Ramos (cell line): Measurements from ENCODE around the gene ACLY.
"Not testable (repeated sequence)": the region's sequence is repeated elsewhere in the genome, so short reads cannot be mapped to it uniquely, and the experiment has no call there.

Experiments used
- in situ Hi-C: fragments of 300-500 bp; cut with MboI; formaldehyde crosslinking; loops from one replicate; pipeline ENCODE4 v1.14.3; 2022; ENCODE audit warnings: low sequenced_read_pairs; ENCODE audit not compliant: unreplicated experiment

Gene ACLY

DNA sequence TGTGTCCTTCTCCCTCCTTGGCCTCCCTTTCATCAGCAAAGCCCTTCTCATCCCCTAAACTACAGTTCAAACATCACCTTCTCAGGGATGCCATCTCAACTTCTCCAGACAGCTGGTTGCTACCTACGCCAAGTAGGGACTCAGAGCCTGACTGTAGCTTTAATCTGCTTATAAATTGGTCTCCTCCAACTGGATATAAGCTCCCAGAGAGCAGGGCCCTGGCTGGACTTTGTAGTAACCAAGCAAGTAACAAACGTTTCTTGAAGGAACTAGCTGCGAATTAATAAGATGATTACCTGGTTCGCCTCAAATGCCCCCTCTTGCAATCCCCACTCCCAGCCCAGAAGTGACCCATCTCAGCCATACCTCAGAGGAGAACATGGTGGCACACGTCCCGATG lies 36.0 kb downstream of the ACLY start:
- in situ Hi-C loops: no loop called here

- in situ Hi-C loops: no loop called here
Observed at GRCh38 chr17:41880130-41880529, 38.6 kb downstream of the ACLY start.

DNA sequence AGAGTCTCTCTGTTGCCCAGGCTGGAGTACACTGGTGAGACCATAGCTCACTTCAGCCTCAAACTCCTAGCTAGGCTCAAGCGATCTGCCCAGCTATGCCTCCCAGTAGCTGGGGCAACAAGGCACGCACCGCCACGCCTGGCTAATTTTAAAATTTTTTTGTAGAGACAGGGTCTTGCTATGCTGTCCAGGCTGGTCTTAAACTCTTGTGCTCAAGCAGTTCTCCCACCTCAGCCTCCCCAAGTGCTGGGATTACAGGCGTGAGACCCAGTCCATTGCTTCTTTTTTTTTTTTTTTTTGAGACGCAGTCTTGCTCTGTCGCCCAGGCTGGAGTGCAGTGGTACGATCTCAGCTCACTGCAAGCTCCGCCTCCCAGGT lies 44.5 kb downstream of the ACLY start:
- in situ Hi-C loops: not testable (repeated sequence)

- in situ Hi-C loops: no loop called here
Observed at GRCh38 chr17:41873559-41874292, 45.0 kb downstream of the ACLY start.

GRCh38 chr17:41871789-41872188 lies 47.0 kb downstream of the ACLY start:
- in situ Hi-C loops: no loop called here

- in situ Hi-C loops: no loop called here
Observed at GRCh38 chr17:41870627-41871026, 48.1 kb downstream of the ACLY start.

- in situ Hi-C loops: no loop called here
Observed at GRCh38 chr17:41870097-41870496, 48.7 kb downstream of the ACLY start.

- in situ Hi-C loops: no loop called here
Observed at GRCh38 chr17:41869426-41869825, 49.3 kb downstream of the ACLY start.

- in situ Hi-C loops: no loop called here
Observed at GRCh38 chr17:41868568-41868967, 50.2 kb downstream of the ACLY start.

- in situ Hi-C loops: no loop called here
Observed at GRCh38 chr17:41865596-41865893, 53.2 kb downstream of the ACLY start.

DNA sequence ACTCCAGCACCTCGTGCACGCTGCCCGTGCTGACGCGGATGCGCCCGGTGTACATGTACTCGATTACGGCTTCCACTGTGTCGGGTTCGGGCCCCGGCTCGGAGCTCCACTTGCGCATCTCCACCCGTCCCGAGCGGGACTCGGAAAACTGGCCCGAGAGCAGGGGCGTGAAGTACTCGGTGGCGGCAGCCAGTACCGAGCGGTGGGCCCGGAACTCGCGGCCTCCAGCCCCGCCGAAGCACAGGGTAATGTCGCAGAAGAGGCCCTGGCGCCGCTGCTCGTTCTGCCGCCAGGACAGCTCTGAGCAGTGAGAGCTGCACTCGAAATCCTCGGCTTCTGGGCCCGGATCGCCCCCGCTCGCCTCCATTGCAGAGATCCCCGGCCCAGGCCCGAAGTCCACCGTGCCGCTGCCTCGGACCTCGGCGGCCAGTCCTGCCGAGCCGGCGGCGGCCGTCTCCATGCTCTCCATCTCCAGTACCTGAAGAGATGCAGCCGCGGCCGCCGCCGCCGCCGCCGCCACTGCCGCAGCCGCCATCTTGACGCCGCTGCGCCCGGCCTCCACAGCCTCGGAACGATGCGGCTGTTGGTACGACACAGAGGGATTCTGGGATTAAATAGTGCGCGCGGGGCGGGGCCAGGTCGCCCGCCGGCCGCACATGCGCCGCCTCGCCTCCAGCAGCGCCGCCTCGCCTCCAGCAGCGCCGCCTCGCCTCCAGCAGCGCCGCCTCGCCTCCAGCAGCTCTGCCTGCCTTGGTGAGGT lies 53.7 kb downstream of the ACLY start, which contains the start of gene KLHL11:
Gene KLHL11 (minus strand): TSS at position 588 of the 760 bp plus-strand sequence. CDS start 53 bp downstream, at position 535.
- in situ Hi-C loops: no loop called here

- in situ Hi-C loops: no loop called here
Observed at GRCh38 chr17:41864498-41864835, 54.3 kb downstream of the ACLY start.

- in situ Hi-C loops: no loop called here
Observed at GRCh38 chr17:41863074-41863848, 55.5 kb downstream of the ACLY start.

DNA sequence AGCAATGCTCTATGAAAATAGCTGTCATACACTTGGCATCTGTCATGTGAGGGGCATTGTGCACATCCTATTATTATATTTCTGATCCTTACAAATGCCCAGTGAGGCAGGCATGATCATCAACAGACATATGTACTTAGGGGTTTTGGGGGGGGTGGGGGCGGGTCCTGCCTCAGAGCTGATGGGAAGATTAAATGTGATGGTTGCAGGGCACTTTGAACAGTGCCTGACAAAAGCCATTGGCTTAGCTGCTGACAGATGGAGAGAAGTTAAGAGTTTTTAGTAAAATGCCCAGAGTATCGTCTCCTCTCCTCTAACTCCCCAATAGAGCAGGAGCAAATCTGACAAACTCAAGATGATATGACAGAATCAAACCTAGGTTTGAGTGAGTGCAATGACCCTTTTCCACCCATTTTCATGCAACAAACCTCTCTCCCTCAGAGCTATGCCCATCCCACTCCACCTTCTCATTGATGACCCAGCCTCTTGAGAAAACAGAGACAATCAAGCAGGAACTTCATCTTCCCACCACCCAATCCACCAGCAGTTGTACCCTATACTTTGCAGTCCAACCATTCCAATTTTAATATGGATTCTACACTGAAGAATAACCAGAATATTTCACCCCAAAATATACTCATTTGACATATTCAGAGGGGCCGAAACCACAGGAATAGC lies 58.4 kb downstream of the ACLY start:
- in situ Hi-C loops: no loop called here

DNA sequence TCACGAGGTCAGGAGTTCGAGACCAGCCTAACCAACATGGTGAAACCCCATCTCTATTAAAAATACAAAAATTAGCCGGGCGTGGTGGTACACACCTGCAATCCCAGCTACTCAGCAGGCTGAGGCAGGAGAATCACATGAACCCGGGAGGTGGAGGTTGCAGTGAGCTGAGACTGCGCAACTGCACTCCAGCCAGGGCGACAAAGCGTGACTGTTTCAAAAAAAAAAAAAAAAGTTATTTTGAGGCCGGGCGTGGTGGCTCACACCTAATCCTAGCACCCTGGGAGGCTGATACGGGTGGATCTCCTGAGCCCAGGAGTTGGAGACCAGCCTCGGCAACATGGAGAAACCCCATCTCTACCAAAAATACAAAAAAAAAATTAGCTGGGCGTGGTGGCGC lies 67.4 kb downstream of the ACLY start:
- in situ Hi-C loops: not testable (repeated sequence)

DNA sequence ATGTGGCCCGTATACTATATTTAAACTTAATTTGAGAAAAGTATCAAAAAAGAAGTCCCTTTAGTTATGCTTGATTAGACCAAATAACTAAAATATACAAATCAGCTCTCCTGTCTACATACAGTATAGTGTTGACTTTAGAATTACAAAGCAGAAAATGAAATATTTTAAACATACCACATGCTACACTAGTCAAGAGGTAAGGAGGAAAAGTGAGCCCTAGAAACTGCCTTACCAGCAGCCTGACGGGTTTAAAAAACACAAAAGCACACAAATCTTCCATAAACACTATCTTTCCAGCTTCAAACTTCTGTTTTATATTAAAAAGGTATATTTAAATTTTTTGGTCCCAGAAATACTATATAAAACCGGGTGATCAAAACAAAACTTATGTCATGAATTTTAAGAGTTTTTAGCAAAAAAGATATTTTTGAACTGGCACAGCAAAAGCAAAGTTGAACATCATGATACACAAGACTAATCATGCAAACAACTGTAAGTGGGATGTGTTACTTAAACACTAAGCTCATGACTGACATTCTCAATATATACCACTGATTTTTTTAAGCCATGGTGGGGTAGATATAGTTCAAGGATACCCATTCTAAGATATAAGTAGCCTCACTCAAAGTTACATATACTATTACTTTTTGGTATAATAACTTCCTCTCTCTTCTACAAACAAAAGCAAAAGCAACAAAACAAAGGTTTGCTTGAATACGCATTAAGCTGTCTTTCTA lies 69.3 kb downstream of the ACLY start:
- in situ Hi-C loops: no loop called here

DNA sequence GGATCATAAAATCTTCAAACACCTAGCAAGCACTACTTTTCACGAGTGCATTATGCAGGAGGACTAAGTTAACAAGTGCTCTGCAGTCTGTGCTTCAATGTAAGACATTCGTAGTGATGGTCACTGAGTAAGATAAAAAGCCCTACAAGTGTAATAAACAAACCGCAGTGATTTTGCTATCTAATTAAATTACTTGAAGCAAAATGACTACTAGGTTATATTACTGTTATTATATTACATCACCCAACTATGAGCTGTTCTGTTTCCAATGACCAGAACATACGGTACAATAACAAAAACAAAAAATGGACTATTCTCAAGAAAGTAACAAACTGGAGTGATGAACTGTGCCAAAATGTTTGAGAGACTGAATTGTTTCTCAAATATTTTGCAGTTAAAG lies 70.0 kb downstream of the ACLY start:
- in situ Hi-C loops: no loop called here

DNA sequence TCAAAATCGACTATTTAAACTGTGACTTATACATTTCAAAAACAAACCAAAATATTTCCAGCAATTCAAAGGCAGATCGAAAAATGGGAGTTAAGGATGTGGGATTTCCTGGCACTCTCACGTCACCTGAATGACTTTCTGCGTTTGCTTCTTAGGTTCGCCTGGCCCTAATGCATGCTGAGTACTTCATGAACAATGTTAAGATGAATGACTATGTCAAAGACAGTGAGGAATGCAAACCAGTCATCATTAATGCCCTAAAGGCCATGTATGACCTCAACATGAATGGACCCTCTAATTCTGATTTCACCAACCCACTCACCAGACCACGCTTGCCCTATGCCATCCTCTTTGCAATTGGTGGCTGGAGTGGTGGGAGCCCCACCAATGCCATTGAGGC lies 73.8 kb downstream of the ACLY start:
- in situ Hi-C loops: no loop called here

DNA sequence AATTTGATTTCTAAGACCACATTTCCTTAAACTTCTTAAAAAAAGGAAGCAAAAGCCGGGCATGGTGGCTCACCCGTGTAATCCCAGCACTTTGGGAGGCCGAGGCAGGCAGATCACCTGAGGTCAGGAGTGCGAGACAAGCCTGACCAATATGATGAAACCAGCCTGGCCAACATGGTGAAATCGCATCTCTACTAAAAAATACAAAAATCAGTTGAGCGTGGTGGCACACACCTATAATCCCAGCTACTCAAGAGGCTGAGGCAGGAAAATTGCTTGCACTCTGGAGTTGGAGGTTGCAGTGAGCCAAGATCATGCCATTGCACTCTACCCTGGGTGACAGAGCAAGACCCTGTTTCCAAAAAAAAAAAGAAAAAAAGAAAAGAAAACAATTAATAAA lies 78.0 kb downstream of the ACLY start:
- in situ Hi-C loops: not testable (repeated sequence)

DNA sequence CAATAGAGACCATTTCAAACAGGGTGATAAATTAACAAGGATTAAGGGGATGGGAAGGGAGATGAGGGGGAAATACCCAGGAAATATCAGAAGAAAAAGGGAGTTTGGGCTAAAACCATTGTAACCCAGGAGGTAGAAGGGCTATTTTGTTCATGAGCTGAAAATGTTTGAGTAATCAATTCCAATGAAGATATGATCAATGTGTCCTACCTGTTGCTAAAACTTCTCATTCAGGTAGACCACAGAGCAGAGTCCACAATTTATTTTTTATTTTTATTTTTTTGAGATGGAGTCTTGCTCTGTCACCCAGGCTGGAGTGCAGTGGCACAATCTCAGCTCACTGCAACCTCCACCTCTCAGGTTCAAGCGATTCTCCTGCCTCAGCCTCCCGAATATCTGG lies 79.3 kb downstream of the ACLY start:
- in situ Hi-C loops: not testable (repeated sequence)
